Activated CD4-positive, alpha-beta memory T cell treated with anti-CD3 and anti-CD28 coated beads for 36 hours (primary cell): ENCODE measurements around the gene PLVAP. TPM values are rescaled to one million over a fixed set of nuclear protein-coding genes. Genes with fewer than 3 reads are reported as not detected.

Experiments used
- CTCF ChIA-PET: fragments of 350-600 bp; sonication (Branson Sonifier 250); formaldehyde crosslinking; loops from one replicate; lab custom pipeline; 2021; ENCODE audit warnings: antibody characterized with exemption, inconsistent platforms; lab: Charles Lee
- POLR2A ChIA-PET: fragments of 350-600 bp; sonication (Branson Sonifier 250); formaldehyde crosslinking; loops from one replicate; lab custom pipeline; 2021; ENCODE audit warnings: antibody characterized with exemption; lab: Charles Lee
- DNase-seq: peaks from one replicate; pipeline ENCODE4 v3.0.0-alpha.2; 2020
- H3K27ac Mint-ChIP-seq: one replicate; pipeline ENCODE4 v1.8.0; 2021; ENCODE audit warnings: mixed read lengths
- H3K27me3 Mint-ChIP-seq: one replicate; pipeline ENCODE4 v1.8.0; 2021; ENCODE audit warnings: mixed read lengths
- H3K36me3 Mint-ChIP-seq: one replicate; pipeline ENCODE4 v1.8.0; 2021; ENCODE audit warnings: mixed read lengths
- H3K4me1 Mint-ChIP-seq: one replicate; pipeline ENCODE4 v1.8.0; 2021; ENCODE audit warnings: low read depth, mixed read lengths
- H3K4me3 Mint-ChIP-seq: one replicate; pipeline ENCODE4 v1.8.0; 2021; ENCODE audit warnings: mild to moderate bottlenecking, mixed read lengths
- H3K9me3 Mint-ChIP-seq: one replicate; pipeline ENCODE4 v1.8.0; 2021; ENCODE audit warnings: mixed read lengths
- intact Hi-C: fragments of 100-400 bp; cut with micrococcal nuclease; formaldehyde crosslinking; loops from one replicate; pipeline ENCODE4 v1.15.1; 2023
- total RNA-seq, 2 experiments: library from RNA; stranded (reverse); gene quantifications; one replicate each; pipeline ENCODE4 v1.2.3, GENCODE V29; 2021

The PLVAP gene, protein sequence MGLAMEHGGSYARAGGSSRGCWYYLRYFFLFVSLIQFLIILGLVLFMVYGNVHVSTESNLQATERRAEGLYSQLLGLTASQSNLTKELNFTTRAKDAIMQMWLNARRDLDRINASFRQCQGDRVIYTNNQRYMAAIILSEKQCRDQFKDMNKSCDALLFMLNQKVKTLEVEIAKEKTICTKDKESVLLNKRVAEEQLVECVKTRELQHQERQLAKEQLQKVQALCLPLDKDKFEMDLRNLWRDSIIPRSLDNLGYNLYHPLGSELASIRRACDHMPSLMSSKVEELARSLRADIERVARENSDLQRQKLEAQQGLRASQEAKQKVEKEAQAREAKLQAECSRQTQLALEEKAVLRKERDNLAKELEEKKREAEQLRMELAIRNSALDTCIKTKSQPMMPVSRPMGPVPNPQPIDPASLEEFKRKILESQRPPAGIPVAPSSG
- total RNA-seq, result under 1 TPM in 1 of 2 experiments, not detected in 1; 0.14 TPM

DNA sequence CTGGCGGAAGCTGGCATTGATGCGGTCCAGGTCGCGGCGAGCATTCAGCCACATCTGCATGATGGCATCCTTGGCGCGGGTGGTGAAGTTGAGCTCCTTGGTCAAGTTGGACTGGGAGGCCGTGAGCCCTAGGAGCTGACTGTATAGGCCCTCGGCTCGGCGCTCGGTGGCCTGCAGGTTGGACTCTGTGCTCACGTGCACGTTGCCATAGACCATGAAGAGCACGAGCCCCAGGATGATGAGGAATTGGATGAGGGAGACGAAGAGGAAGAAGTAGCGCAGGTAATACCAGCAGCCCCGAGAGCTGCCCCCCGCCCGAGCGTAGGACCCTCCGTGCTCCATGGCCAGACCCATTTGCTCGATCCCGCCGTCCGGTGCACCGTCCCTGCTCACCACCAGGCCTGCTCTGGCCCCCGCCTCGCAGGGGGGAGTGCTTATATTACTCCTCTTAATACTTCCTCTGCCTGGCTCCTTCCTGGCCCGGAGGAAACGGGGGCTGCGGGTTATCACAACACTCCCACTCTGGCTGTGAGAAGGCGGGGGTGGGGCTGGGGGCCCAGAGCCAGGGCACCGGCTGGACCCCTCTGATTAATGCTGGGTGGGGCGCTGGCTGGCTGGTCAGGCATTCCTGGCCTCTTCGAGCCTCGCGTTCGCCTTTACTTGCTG is at the start of gene PLVAP:
Gene PLVAP, minus strand, starts transcription at position 408 of the 666 bp plus-strand sequence. Its CDS starts 54 bp downstream, at position 354.
- H3K27me3 Mint-ChIP-seq, result peaks cover 9% of the 10 kb centered on the region
- ChIA-PET POLR2A (no interaction called here), CTCF (interaction anchor here (1.6 kb wide), 1 partner anchor 9 kb away, joined by 8 read pairs; no protein-coding TSS in a partner anchor)
- no peak within 1 kb of the TSS for H3K27ac Mint-ChIP-seq
- H3K9me3 Mint-ChIP-seq, result peaks cover 5% of the 10 kb centered on the region
- H3K36me3 Mint-ChIP-seq, result no peaks in the 10 kb centered on the region
- no peaks in the 10 kb centered on the region for H3K4me1 Mint-ChIP-seq
- no peak for DNase-seq
- no peak within 1 kb of the TSS for H3K4me3 Mint-ChIP-seq
- intact Hi-C loops, result no loop called here

DNA sequence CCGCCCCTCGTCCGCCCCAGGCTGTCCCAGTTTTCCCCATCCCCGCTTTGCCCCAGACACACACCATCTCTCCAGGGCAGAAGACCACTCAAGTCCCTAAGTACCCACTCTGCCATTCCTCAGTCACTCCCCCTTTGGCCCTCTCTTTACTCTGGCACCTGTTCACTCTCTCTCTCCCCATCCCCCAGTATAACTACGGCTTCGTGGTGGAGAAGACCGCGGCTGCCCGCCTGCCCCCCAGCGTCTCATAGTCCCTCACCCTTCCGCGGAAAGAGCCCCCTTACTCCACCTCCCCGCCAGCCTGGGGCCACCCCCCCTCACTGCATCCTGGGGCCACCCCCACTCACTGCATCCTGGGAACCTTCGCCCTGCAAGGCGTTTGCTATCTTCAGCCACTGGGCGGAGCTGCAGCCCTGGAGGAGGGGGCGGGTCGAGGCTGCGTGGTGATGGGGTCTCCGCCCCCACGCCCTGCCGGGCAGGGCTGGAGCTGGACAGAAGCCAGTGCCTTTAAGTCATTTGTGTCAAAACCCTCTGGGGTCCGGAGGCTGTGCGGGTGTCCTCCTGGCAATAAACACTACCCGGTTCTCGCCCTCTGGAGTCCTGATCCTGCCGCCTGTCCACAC is 47.7 kb upstream of the PLVAP start:
- peaks cover 8% of the 10 kb centered on the region for H3K36me3 Mint-ChIP-seq
- POLR2A ChIA-PET, result no interaction called here
- no peaks in the 10 kb centered on the region for H3K9me3 Mint-ChIP-seq
- peak; percentile 57 for DNase-seq
- CTCF ChIA-PET, result interaction anchor here (0.8 kb wide), 1 partner anchor 24 kb away, joined by 3 read pairs; the partner anchor contains the start of gene TMEM221
- H3K4me3 Mint-ChIP-seq, result no peak overlapping the region
- H3K27ac Mint-ChIP-seq, result no peak overlapping the region
- intact Hi-C loops, result loop anchor here (5.0 kb wide), 1 partner anchor 87 kb away; the partner anchor contains the start of gene PGLS
- no peaks in the 10 kb centered on the region for H3K27me3 Mint-ChIP-seq
- peaks cover 12% of the 10 kb centered on the region for H3K4me1 Mint-ChIP-seq

DNA sequence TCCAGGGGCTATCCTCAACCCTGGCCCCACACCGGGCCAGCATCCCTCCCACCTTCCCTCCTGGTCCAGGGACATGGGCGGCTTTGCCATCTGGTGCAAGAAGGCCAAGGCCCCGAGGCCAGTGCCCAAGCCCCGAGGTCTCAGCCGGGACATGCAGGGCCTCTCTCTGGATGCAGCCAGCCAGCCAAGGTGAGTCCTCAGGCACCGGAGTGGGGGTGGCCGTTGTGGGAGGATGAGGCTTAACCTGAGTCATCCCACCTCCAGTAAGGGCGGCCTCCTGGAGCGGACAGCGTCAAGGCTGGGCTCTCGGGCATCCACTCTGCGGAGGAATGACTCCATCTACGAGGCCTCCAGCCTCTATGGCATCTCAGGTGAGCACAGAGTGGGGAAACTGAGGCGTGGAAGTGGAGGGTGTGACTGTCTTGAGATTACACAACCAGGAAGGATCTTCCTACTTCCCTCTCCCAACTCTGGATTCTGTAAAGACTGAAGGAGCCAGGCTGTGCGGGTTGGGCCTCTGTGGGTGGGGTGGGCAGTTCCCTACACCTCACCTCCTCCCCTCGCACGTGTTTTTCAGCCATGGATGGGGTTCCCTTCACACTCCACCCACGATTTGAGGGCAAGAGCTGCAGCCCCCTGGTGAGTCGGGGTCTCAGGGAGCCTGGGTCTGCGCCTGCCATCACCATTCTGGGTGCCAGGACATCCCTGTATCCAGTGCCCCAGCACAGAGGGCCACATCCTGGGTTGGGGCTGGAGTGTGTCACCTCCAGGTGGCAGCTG is 46.5 kb upstream of the PLVAP start:
- CTCF ChIA-PET, result no interaction called here
- intact Hi-C loops, result loop anchor here (5.0 kb wide), 1 partner anchor 89 kb away; the partner anchor contains the start of gene PGLS
- DNase-seq, result no peak
- H3K27me3 Mint-ChIP-seq, result no peaks in the 10 kb centered on the region
- H3K4me3 Mint-ChIP-seq, result no peak overlapping the region
- H3K4me1 Mint-ChIP-seq, result peaks cover 19% of the 10 kb centered on the region
- H3K27ac Mint-ChIP-seq, result no peak overlapping the region
- no peaks in the 10 kb centered on the region for H3K9me3 Mint-ChIP-seq
- peaks cover 8% of the 10 kb centered on the region for H3K36me3 Mint-ChIP-seq
- POLR2A ChIA-PET, result no interaction called here

DNA sequence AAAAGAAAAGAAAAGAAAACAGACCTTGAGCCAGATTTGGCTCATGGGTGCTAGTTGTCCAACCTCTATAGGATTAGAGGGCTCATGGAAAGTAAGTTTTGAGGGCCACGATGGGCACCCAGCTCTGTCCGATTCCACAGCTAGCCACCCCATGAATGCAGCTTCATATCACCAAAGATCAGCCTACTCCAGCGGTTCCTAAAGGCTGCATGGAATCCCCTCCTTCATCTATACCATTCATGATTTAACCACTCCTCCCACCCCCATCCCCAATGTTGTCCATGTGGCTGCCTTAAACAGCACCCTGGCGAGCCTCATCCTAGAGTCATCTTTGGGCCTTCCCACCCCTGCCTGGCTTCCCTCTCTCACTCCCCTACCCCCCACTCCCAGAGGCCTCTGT is 44.8 kb upstream of the PLVAP start:
- DNase-seq, result no peak
- ChIA-PET POLR2A (no interaction called here), CTCF (interaction anchor here (1.1 kb wide), 1 partner anchor 27 kb away, joined by 3 read pairs; the partner anchor contains the start of gene TMEM221)
- Mint-ChIP-seq H3K4me1 (peaks cover 19% of the 10 kb centered on the region), H3K27ac (no peak overlapping the region), H3K27me3 (no peaks in the 10 kb centered on the region), H3K9me3 (no peaks in the 10 kb centered on the region), H3K4me3 (no peak overlapping the region), H3K36me3 (peaks cover 9% of the 10 kb centered on the region)
- intact Hi-C loops, result loop anchor here (5.0 kb wide), 1 partner anchor 90 kb away; the partner anchor contains the start of gene PGLS

DNA sequence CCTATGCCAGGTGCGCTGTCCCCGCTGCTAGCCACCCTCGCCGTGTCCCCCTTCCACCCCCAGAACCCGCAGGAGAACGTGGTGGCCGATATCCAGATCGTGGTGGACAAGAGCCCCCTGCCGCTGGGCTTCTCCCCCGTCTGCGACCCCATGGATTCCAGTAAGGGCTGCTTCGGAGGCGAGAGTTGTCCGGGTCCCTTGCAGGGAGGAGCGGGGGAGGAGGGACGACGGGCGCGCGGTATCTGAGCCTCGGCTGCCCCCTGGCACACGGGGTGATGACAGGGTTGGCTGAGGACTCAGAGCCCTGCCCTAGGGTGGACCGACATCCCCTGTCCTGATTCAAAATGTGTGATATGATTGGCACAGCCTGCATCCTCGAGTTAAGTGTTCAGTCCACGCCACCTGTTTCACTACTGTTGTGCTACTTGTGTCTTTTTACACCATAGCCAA is 43.4 kb upstream of the PLVAP start:
- CTCF ChIA-PET, result interaction anchor here (1.1 to 1.6 kb wide), 3 partner anchors 14 to 31 kb away, joined by 3 to 18 read pairs (median 5); partner anchors contain the start of gene BST2
- H3K27ac Mint-ChIP-seq, result peak overlapping the region; percentile 69

DNA sequence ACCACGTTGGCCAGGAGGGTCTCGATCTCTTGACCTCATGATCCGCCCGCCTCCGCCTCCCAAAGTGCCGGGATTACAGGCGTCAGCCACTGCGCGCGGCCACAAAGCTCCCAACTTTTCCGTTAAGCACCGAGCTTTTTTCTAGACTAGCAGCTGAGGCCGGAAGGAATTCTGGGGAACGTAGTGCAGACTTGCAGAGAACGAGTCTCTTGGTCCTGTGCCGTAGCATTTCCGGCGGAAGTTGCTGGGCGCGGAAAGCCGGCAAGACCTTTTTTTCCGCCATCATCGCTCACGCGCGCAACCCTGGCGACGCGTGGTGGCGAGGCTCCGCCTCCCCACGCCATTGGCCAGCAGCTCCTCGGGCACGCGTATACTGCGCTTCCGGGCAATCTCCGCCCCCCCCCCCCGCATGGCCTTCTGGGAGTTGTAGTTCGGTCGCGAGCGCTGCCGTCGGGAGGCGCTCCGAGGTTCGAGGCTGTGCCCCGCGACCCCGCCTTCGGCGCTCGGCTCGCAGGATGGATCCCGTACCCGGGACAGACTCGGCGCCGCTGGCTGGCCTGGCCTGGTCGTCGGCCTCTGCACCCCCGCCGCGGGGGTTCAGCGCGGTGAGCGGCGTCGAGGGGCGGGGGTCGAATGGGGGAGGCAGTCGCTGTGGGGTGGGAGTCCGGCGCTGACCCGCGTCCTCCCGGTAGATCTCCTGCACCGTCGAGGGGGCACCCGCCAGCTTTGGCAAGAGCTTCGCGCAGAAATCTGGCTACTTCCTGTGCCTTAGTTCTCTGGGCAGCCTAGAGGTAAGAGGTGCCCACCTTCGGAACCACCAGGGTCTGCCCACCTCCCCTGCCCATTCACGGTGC is 42.7 kb upstream of the PLVAP start, which contains the start of gene MVB12A:
Gene MVB12A, plus strand, starts transcription at position 427 of the 854 bp plus-strand sequence. Its CDS starts 89 bp downstream, at position 516.
- intact Hi-C loops, result loop anchor here (1.0 to 5.0 kb wide), 3 partner anchors 13 to 92 kb away; partner anchors contain the start of gene PGLS
- CTCF ChIA-PET, result interaction anchor here (0.7 to 2.0 kb wide), 9 partner anchors 14 to 154 kb away, joined by 3 to 18 read pairs (median 5); partner anchors contain the start of genes BST2 and CCDC194
- Mint-ChIP-seq H3K4me3 (peak within 1 kb of the TSS; percentile 86), H3K27ac (peak within 1 kb of the TSS; percentile 87), H3K36me3 (peaks cover 13% of the 10 kb centered on the region), H3K9me3 (no peaks in the 10 kb centered on the region), H3K27me3 (no peaks in the 10 kb centered on the region), H3K4me1 (peaks cover 19% of the 10 kb centered on the region)
- POLR2A ChIA-PET, result interaction anchor here (1.0 to 2.9 kb wide), 5 partner anchors 10 to 111 kb away, joined by 3 to 20 read pairs (median 5); partner anchors contain the start of genes BST2, DDA1 and PGLS
- DNase-seq, result peak; percentile 98

More for the DNA sequence above, 43.4 kb upstream of the PLVAP start:
- DNase-seq, result peak; percentile 51
- Mint-ChIP-seq H3K9me3 (no peaks in the 10 kb centered on the region), H3K36me3 (peaks cover 11% of the 10 kb centered on the region), H3K4me1 (peaks cover 19% of the 10 kb centered on the region), H3K4me3 (peak overlapping the region; percentile 86), H3K27me3 (no peaks in the 10 kb centered on the region)
- intact Hi-C loops, result loop anchor here (5.0 kb wide), 1 partner anchor 92 kb away; the partner anchor contains the start of gene PGLS
- POLR2A ChIA-PET, result interaction anchor here (2.9 kb wide), 1 partner anchor 14 kb away, joined by 20 read pairs; the partner anchor contains the start of gene BST2

DNA sequence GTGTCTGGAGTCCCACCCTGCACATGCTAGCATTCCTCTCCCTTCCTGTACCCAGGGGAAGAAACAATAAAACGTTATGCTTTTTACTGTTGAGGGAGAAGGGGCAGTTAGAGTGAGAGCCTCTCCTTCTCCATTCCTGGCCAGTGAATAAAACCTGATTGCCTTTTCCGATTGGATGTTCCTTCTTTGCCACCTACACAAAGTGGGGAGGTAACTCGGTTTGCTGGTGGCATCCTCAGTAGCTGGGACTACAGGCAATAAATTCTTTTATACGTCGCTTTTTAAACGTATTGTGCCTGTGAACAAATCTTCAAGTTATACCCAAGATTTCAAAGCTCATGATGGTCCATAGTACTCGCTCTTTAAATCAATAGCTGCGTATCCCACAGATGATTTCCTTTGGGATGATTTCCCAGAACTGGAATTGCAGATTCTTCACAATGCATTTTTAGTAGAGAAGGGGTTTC is 42.0 kb upstream of the PLVAP start:
- Mint-ChIP-seq H3K27me3 (no peaks in the 10 kb centered on the region), H3K4me3 (peak overlapping the region; percentile 86), H3K9me3 (no peaks in the 10 kb centered on the region), H3K4me1 (peaks cover 14% of the 10 kb centered on the region), H3K27ac (peak overlapping the region; percentile 87), H3K36me3 (peaks cover 13% of the 10 kb centered on the region)
- DNase-seq, result no peak
- ChIA-PET CTCF (interaction anchor here (0.7 to 2.0 kb wide), 9 partner anchors 13 to 155 kb away, joined by 3 to 18 read pairs (median 5); partner anchors contain the start of genes BST2 and CCDC194), POLR2A (interaction anchor here (1.0 to 2.9 kb wide), 5 partner anchors 11 to 110 kb away, joined by 3 to 20 read pairs (median 5); partner anchors contain the start of genes BST2, DDA1 and PGLS)
- intact Hi-C loops, result loop anchor here (1.0 kb wide), 2 partner anchors 12 to 24 kb away; no protein-coding TSS in a partner anchor

DNA sequence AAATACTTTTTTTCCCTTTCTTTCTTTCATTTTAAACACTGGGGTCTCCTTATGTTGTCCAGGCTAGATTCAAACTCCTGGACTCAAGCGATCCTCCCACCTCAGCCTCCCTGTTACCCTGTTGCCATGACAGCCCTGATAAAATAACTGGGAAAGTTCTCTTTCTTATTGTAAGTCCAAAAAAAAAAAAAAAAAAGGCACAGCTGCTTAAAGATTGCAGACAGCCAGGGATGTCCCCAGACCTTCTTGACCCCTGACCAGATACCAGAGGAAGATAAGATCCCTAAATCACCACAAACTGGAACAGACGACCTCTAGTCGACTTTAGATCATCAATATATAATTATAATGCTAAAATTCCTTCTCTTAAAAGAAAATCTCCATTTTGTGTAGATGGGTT is 41.6 kb upstream of the PLVAP start:
- H3K9me3 Mint-ChIP-seq, result no peaks in the 10 kb centered on the region
- peaks cover 15% of the 10 kb centered on the region for H3K36me3 Mint-ChIP-seq
- no peak for DNase-seq
- ChIA-PET POLR2A (interaction anchor here (1.1 to 2.9 kb wide), 4 partner anchors 11 to 110 kb away, joined by 4 to 20 read pairs (median 5); partner anchors contain the start of genes BST2 and DDA1), CTCF (interaction anchor here (0.8 to 2.0 kb wide), 4 partner anchors 12 to 78 kb away, joined by 3 to 18 read pairs (median 9); partner anchors contain the start of gene BST2)
- intact Hi-C loops, result loop anchor here (1.0 kb wide), 2 partner anchors 11 to 23 kb away; no protein-coding TSS in a partner anchor
- no peak overlapping the region for H3K27ac Mint-ChIP-seq
- peak overlapping the region; percentile 86 for H3K4me3 Mint-ChIP-seq
- H3K4me1 Mint-ChIP-seq, result peaks cover 12% of the 10 kb centered on the region
- H3K27me3 Mint-ChIP-seq, result no peaks in the 10 kb centered on the region

DNA sequence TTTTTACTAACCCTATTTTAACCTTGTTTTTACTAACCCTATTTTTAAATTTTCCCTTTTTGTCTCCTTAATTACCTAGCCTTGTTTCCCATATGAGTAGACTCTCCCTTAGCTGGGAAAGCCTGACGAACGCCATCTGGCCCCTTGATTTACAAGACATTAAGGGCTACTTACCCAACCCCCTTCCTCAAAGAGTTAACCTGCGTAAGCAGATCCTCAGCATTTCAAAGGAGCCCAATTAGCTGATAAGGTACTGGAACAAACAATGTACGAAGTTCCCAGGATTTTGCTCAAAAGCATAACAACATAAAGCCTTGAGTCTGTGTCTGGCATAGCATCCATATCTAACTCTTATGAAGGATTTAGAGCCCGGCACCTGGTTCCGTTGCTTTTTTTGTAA is 38.0 kb upstream of the PLVAP start:
- intact Hi-C loops, result no loop called here
- Mint-ChIP-seq H3K36me3 (peaks cover 15% of the 10 kb centered on the region), H3K4me3 (no peak overlapping the region), H3K27ac (no peak overlapping the region), H3K27me3 (no peaks in the 10 kb centered on the region), H3K9me3 (no peaks in the 10 kb centered on the region), H3K4me1 (peaks cover 13% of the 10 kb centered on the region)
- CTCF ChIA-PET, result no interaction called here
- POLR2A ChIA-PET, result no interaction called here
- DNase-seq, result no peak
